Mucosa of descending colon (tissue), 3 donors: ENCODE measurements around the gene ANO8. TPM values are rescaled to one million over a fixed set of nuclear protein-coding genes. Genes with fewer than 3 reads are reported as not detected.
A peak's percentile ranks its signal among the peaks of the same experiment; 100 is the strongest.

Experiments used
- ATAC-seq: fragments of 200-7000 bp; cut with Tn5 transposase; one replicate; pipeline ENCODE4 v1.9.1; 2020; ENCODE audit warnings: mild to moderate bottlenecking, moderate library complexity
- DNase-seq, 3 donors: peaks; one replicate each; pipeline ENCODE4 v3.0.0-alpha.2; 2020
- H3K36me3 ChIP-seq: fragments of 200-600 bp; one replicate; pipeline ENCODE4 v1.8.0; 2021; ENCODE audit warnings: low read depth, mild to moderate bottlenecking
- H3K4me1 ChIP-seq: fragments of 200-600 bp; one replicate; pipeline ENCODE4 v1.8.0; 2021; ENCODE audit warnings: low read depth, mild to moderate bottlenecking
- H3K4me3 ChIP-seq: fragments of 200-600 bp; one replicate; pipeline ENCODE4 v1.8.0; 2021; ENCODE audit warnings: mild to moderate bottlenecking
- H3K9me3 ChIP-seq: fragments of 200-600 bp; one replicate; pipeline ENCODE4 v1.8.0; 2021; ENCODE audit warnings: mild to moderate bottlenecking
- CTCF ChIP-seq: fragments of 200-600 bp; IDR thresholded peaks from one replicate; pipeline ENCODE4 v1.8.0; 2022; ENCODE audit warnings: antibody characterized with exemption, mild to moderate bottlenecking
- intact Hi-C, 2 donors: fragments of 100-400 bp; cut with DNase I in 1 of 2; cut with micrococcal nuclease in 1 of 2; formaldehyde crosslinking; loops; one replicate each; pipeline versions ENCODE4 v1.11.0 to v1.11.1; 2022; cut with DNase I, micrococcal nuclease
- total RNA-seq, 3 donors: library from RNA; stranded (reverse); fragmentation: NEBNext Ultra II Directional in 2 of 3; extraction: Animal tissue kit (Norgen Biotek cat#: 25700) in 2 of 3; gene quantifications; one replicate each; pipeline versions ENCODE4 v1.2.1 to v1.2.4, GENCODE V29; 2021 to 2023
- donor health status: DM: no; HTN: no; CAD: no; lungs with moderate emphysema.
- donor health status: DM: no; HTN: no; CAD: no.
- donor health status: DM: no; HTN: yes; CAD: no.

ANO8 gene
- total RNA-seq, 3 donors from 2014 or later: 7.1 to 9.4 (median 8.6) TPM

GRCh38 chr19:17328517-17329365 is 5.9 kb downstream of the ANO8 start:
- no peak for TF ChIP-seq CTCF
- Histone ChIP-seq H3K4me3 (peak overlapping the region; percentile 17), H3K4me1 (peaks cover 17% of the 10 kb centered on the region), H3K36me3 (no peaks in the 10 kb centered on the region), H3K9me3 (no peaks in the 10 kb centered on the region)
- DNase-seq (peak in 2 of 3 donors; percentile 59 to 60), ATAC-seq (peak; percentile 21)
- intact Hi-C loops: no loop called here

- TF ChIP-seq CTCF: peak; percentile 44
- Histone ChIP-seq H3K9me3 (no peaks in the 10 kb centered on the region), H3K4me1 (peaks cover 16% of the 10 kb centered on the region), H3K36me3 (no peaks in the 10 kb centered on the region), H3K4me3 (peak overlapping the region; percentile 17)
- peak; percentile 90 to 93 (median 91) for DNase-seq
- ATAC-seq: peak; percentile 88
- intact Hi-C loops: no loop called here
Measured at GRCh38 chr19:17327654-17328516, 6.8 kb downstream of the ANO8 start.

GRCh38 chr19:17327068-17327653 is 7.5 kb downstream of the ANO8 start:
- peaks cover 16% of the 10 kb centered on the region for H3K4me1 ChIP-seq
- no peak for ATAC-seq
- intact Hi-C loops: no loop called here
- H3K4me3 ChIP-seq: no peak overlapping the region
- no peaks in the 10 kb centered on the region for H3K9me3 ChIP-seq
- H3K36me3 ChIP-seq: no peaks in the 10 kb centered on the region
- no peak for TF ChIP-seq CTCF
- DNase-seq: peak in 1 of 3 donors; percentile 54

- no peak for TF ChIP-seq CTCF
- ATAC-seq (no peak), DNase-seq (no peak)
- Histone ChIP-seq H3K4me1 (peaks cover 16% of the 10 kb centered on the region), H3K36me3 (no peaks in the 10 kb centered on the region), H3K9me3 (no peaks in the 10 kb centered on the region), H3K4me3 (no peak overlapping the region)
- intact Hi-C loops: no loop called here
Measured at GRCh38 chr19:17326595-17326966, 8.1 kb downstream of the ANO8 start.

- H3K4me1 ChIP-seq: peaks cover 16% of the 10 kb centered on the region
- no peaks in the 10 kb centered on the region for H3K9me3 ChIP-seq
- H3K36me3 ChIP-seq: no peaks in the 10 kb centered on the region
- no peak for ATAC-seq
- no peak for TF ChIP-seq CTCF
- H3K4me3 ChIP-seq: no peak overlapping the region
- peak in 1 of 3 donors; percentile 52 for DNase-seq
- intact Hi-C loops: no loop called here
Measured at GRCh38 chr19:17325881-17326594, 8.6 kb downstream of the ANO8 start.
